Left renal cortex interstitium (tissue), 4 donors: ENCODE results near the gene TBC1D20. TPM values are rescaled to one million over a fixed set of nuclear protein-coding genes. Genes with fewer than 3 reads are reported as not detected.
A peak's percentile ranks its signal among the peaks of the same experiment; 100 is the strongest.
"Not testable (repeated sequence)": the region's sequence is repeated elsewhere in the genome, so short reads cannot be mapped to it uniquely, and the experiment has no call there.

Experiments
- DNase-seq, 4 donors: peaks; one replicate each; pipeline ENCODE4 v3.0.0-alpha.2; 2013; ENCODE audit warnings: low read depth in 4 of 4, low spot score in 2 of 4, missing footprints in 1 of 4
- polyA plus RNA-seq, 4 donors: library from polyadenylated mRNA; unstranded; fragments of 120-200 nt; gene quantifications; one replicate each; pipeline ENCODE4 v1.2.1, GENCODE V29; 2013; ENCODE audit not compliant: insufficient read length in 4 of 4

The TBC1D20 gene
- polyA plus RNA-seq = 10 to 100 TPM; 29.0 to 38.3 (median 32.9) TPM

- DNase-seq = peak; percentile 52 to 80 (median 72)
These were observed at the start of gene TBC1D20 for GRCh38 chr20:462199-462991. TSS of gene TBC1D20 (minus strand) at chr20:462533. CDS start at chr20:462405, 128 bp downstream.

- not testable (repeated sequence) for DNase-seq
These were observed 48.2 kb upstream of the TBC1D20 start for GRCh38 chr20:510328-511057.

- not testable (repeated sequence) for DNase-seq
These were observed 46.0 kb upstream of the TBC1D20 start for GRCh38 chr20:508364-508787.

- DNase-seq = no peak
These were observed 45.5 kb upstream of the TBC1D20 start for GRCh38 chr20:507761-508332.

- DNase-seq = no peak
These were observed 44.8 kb upstream of the TBC1D20 start for GRCh38 chr20:507006-507758.

- no peak for DNase-seq
These were observed 42.3 kb upstream of the TBC1D20 start for GRCh38 chr20:504632-505075.

GRCh38 chr20:503048-503737, 40.9 kb upstream of the TBC1D20 start:
- DNase-seq = no peak

- no peak for DNase-seq
These were observed 35.6 kb upstream of the TBC1D20 start for GRCh38 chr20:497979-498378.

GRCh38 chr20:496126-496696, 33.9 kb upstream of the TBC1D20 start:
- no peak for DNase-seq

GRCh38 chr20:492159-492558, 29.8 kb upstream of the TBC1D20 start:
- no peak for DNase-seq

- no peak for DNase-seq
These were observed 25.3 kb upstream of the TBC1D20 start for GRCh38 chr20:487655-488054.

- no peak for DNase-seq
These were observed 21.7 kb upstream of the TBC1D20 start for GRCh38 chr20:483815-484644.

GRCh38 chr20:481167-481566, 18.8 kb upstream of the TBC1D20 start:
- no peak for DNase-seq

GRCh38 chr20:480044-480443, 17.7 kb upstream of the TBC1D20 start:
- DNase-seq = no peak

- no peak for DNase-seq
These were observed 17.2 kb upstream of the TBC1D20 start for GRCh38 chr20:479487-479886.

GRCh38 chr20:478949-479429, 16.7 kb upstream of the TBC1D20 start:
- DNase-seq = peak in 3 of 4 donors; percentile 32 to 55 (median 41)

- no peak for DNase-seq
These were observed 15.9 kb upstream of the TBC1D20 start for GRCh38 chr20:478010-478948.
